ENCODE results near the gene AFF3. TPM values are rescaled to one million over a fixed set of nuclear protein-coding genes. Genes with fewer than 3 reads are reported as not detected.

Gene AFF3
- polyA plus RNA-seq, 3 donors = 13.5 to 25.5 (median 18.3) TPM

GRCh38 chr2:100043891-100044255 lies 98.5 kb downstream of the AFF3 start:
- no peak for DNase-seq

- DNase-seq = no peak
These were observed 99.1 kb downstream of the AFF3 start for GRCh38 chr2:100043081-100043890.

- no peak for DNase-seq
These were observed 99.8 kb downstream of the AFF3 start for GRCh38 chr2:100042562-100042961.

- no peak for DNase-seq
These were observed 100.4 kb downstream of the AFF3 start for GRCh38 chr2:100041946-100042345.

- no peak for DNase-seq
These were observed 101.0 kb downstream of the AFF3 start for GRCh38 chr2:100041385-100041784.

GRCh38 chr2:100040906-100041305 lies 101.5 kb downstream of the AFF3 start:
- DNase-seq = no peak

- DNase-seq = no peak
These were observed 103.0 kb downstream of the AFF3 start for GRCh38 chr2:100039291-100039980.

GRCh38 chr2:100038011-100038410 lies 104.4 kb downstream of the AFF3 start:
- DNase-seq = no peak

- no peak for DNase-seq
These were observed 105.6 kb downstream of the AFF3 start for GRCh38 chr2:100036793-100037192.

GRCh38 chr2:100036026-100036425 lies 106.4 kb downstream of the AFF3 start:
- no peak for DNase-seq

- no peak for DNase-seq
These were observed 108.0 kb downstream of the AFF3 start for GRCh38 chr2:100034431-100034830.

GRCh38 chr2:100033976-100034375 lies 108.4 kb downstream of the AFF3 start:
- no peak for DNase-seq

GRCh38 chr2:100031604-100032003 lies 110.8 kb downstream of the AFF3 start:
- no peak for DNase-seq

GRCh38 chr2:100029460-100029859 lies 112.9 kb downstream of the AFF3 start:
- no peak for DNase-seq

GRCh38 chr2:100021791-100022340 lies 120.5 kb downstream of the AFF3 start:
- DNase-seq = no peak

- no peak for DNase-seq
These were observed 122.9 kb downstream of the AFF3 start for GRCh38 chr2:100019499-100019898.

- DNase-seq = no peak
These were observed 123.8 kb downstream of the AFF3 start for GRCh38 chr2:100018341-100019193.

- DNase-seq = peak; percentile 73
These were observed 124.8 kb downstream of the AFF3 start for GRCh38 chr2:100017633-100018032.

GRCh38 chr2:100016756-100017155 lies 125.6 kb downstream of the AFF3 start:
- DNase-seq = no peak

- DNase-seq = no peak
These were observed 126.5 kb downstream of the AFF3 start for GRCh38 chr2:100015849-100016248.

- no peak for DNase-seq
These were observed 128.3 kb downstream of the AFF3 start for GRCh38 chr2:100013892-100014677.
